HL-60 (cell line): Measurements from ENCODE around the gene POU2F1.

Source experiments
- GABPA ChIP-seq: IDR thresholded peaks from 2 replicates; pipeline ENCODE4 v1.6.1; 2012; ENCODE audit warnings: low read depth
- POLR2AphosphoS5 ChIP-seq: IDR thresholded peaks from 2 replicates; pipeline ENCODE4 v1.6.1; 2012; ENCODE audit warnings: low read depth
- REST ChIP-seq: IDR thresholded peaks from 2 replicates; pipeline ENCODE4 v1.6.1; 2012; ENCODE audit warnings: low read depth; ENCODE audit not compliant: insufficient replicate concordance
- SPI1 ChIP-seq: IDR thresholded peaks from 2 replicates; pipeline ENCODE4 v1.6.1; 2012; ENCODE audit warnings: low read depth, mild to moderate bottlenecking, borderline replicate concordance
- TF ChIP-seq, protein P1 (sequence below): IDR thresholded peaks from one replicate; pipeline ENCODE4 v1.5.1; 2011; ENCODE audit warnings: low read length, control low read depth, inconsistent platforms; ENCODE audit not compliant: insufficient read depth

DNA sequence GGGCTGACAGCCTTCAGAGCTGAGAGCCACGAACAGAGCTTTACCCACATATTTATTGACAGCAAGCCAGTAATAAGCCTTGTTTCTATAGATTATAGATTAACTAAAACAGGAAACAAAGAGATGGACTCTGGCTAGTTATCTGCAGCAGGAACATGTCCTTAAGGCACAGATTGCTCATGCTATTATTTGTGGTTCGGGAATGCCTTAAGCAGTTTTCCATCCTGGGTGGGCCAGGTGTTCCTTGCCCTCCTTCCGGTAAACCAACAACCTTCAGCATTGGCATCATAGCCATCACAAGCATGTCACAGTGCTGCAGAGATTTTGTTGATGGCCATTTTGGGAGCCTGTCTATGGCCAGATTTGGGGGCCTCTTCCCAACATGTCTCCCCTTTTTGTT is 96.8 kb downstream of the POU2F1 start:
- TF ChIP-seq REST (no peak), POLR2AphosphoS5 (no peak), SPI1 (no peak), GABPA (no peak)
- TF ChIP-seq, protein P1, sequence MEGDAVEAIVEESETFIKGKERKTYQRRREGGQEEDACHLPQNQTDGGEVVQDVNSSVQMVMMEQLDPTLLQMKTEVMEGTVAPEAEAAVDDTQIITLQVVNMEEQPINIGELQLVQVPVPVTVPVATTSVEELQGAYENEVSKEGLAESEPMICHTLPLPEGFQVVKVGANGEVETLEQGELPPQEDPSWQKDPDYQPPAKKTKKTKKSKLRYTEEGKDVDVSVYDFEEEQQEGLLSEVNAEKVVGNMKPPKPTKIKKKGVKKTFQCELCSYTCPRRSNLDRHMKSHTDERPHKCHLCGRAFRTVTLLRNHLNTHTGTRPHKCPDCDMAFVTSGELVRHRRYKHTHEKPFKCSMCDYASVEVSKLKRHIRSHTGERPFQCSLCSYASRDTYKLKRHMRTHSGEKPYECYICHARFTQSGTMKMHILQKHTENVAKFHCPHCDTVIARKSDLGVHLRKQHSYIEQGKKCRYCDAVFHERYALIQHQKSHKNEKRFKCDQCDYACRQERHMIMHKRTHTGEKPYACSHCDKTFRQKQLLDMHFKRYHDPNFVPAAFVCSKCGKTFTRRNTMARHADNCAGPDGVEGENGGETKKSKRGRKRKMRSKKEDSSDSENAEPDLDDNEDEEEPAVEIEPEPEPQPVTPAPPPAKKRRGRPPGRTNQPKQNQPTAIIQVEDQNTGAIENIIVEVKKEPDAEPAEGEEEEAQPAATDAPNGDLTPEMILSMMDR = no peak
